IPS DF 6.9 (cell line): Measurements from ENCODE around the gene CBR3.
A peak's percentile ranks its signal among the peaks of the same experiment; 100 is the strongest.

Source experiments
- DNase-seq: peaks from one replicate; pipeline ENCODE4 v3.0.0-alpha.2; 2013; ENCODE audit warnings: low read depth, low spot score
- H3K27ac ChIP-seq: one replicate; pipeline ENCODE4 v1.5.1; 2013; ENCODE audit warnings: low read length, control low read depth
- H3K27me3 ChIP-seq: 2 replicates; pipeline ENCODE4 v1.6.1; 2013; ENCODE audit warnings: mild to moderate bottlenecking, low read length; ENCODE audit not compliant: control insufficient read depth, insufficient read depth
- H3K36me3 ChIP-seq: 2 replicates; pipeline ENCODE4 v1.6.1; 2013; ENCODE audit warnings: low read length; ENCODE audit not compliant: control insufficient read depth, insufficient read depth
- H3K4me1 ChIP-seq: 2 replicates; pipeline ENCODE4 v1.6.1; 2013; ENCODE audit warnings: low read length; ENCODE audit not compliant: control insufficient read depth, insufficient read depth
- H3K4me3 ChIP-seq: 2 replicates; pipeline ENCODE4 v1.5.1; 2013; ENCODE audit warnings: mild to moderate bottlenecking, low read length
- H3K9me3 ChIP-seq: 2 replicates; pipeline ENCODE4 v1.6.1; 2013; ENCODE audit warnings: low read length, inconsistent platforms; ENCODE audit not compliant: control insufficient read depth, insufficient read depth
- WGBS: extraction: QIAGEN DNeasy Blood & Tissue Kit; methylation state at CpG from one replicate; pipeline ENCODE4 v1.1.7; 2013; ENCODE audit warnings: mixed read lengths, missing lambda C conversion rate; ENCODE audit not compliant: insufficient read length, insufficient coverage; 5-methylcytosine and 5-hydroxymethylcytosine counted together

Gene CBR3

GRCh38 chr21:36134803-36135390 lies at the start of gene CBR3:
CBR3 (plus strand) TSS chr21:36135079; CDS start chr21:36135193, 114 bp downstream.
- Histone ChIP-seq H3K27me3 (peaks cover 8% of the 10 kb centered on the region; the same call in 1 of the 2 replicates), H3K27ac (no peak within 1 kb of the TSS), H3K9me3 (no peaks in the 10 kb centered on the region), H3K4me1 (no peaks in the 10 kb centered on the region; the same call in 1 of the 2 replicates), H3K36me3 (no peaks in the 10 kb centered on the region), H3K4me3 (peak within 1 kb of the TSS; percentile 37)
- WGBS, result no CpG with 5 or more reads among the region's 53 CpGs
- DNase-seq, result no peak

GRCh38 chr21:36087362-36088138 lies 47.3 kb upstream of the CBR3 start:
- H3K4me1 ChIP-seq, result peaks cover 2% of the 10 kb centered on the region
- no peak overlapping the region for H3K27ac ChIP-seq
- DNase-seq, result no peak
- whole genome bisulfite sequencing, result no CpG with 5 or more reads among the region's 6 CpGs
- no peaks in the 10 kb centered on the region for H3K9me3 ChIP-seq
- no peaks in the 10 kb centered on the region for H3K36me3 ChIP-seq
- no peaks in the 10 kb centered on the region for H3K27me3 ChIP-seq
- no peak overlapping the region for H3K4me3 ChIP-seq

- no CpG with 5 or more reads among the region's 3 CpGs for whole genome bisulfite sequencing
- no peak for DNase-seq
- H3K9me3 ChIP-seq, result peaks cover 5% of the 10 kb centered on the region
- H3K36me3 ChIP-seq, result no peaks in the 10 kb centered on the region
- peaks cover 2% of the 10 kb centered on the region for H3K4me1 ChIP-seq
- no peaks in the 10 kb centered on the region for H3K27me3 ChIP-seq
- no peak overlapping the region for H3K27ac ChIP-seq
- no peak overlapping the region for H3K4me3 ChIP-seq
Observed at GRCh38 chr21:36089946-36090345, 44.9 kb upstream of the CBR3 start.

GRCh38 chr21:36092681-36093080 lies 42.2 kb upstream of the CBR3 start:
- peaks cover 5% of the 10 kb centered on the region for H3K9me3 ChIP-seq
- H3K27me3 ChIP-seq, result no peaks in the 10 kb centered on the region
- DNase-seq, result no peak
- no peak overlapping the region for H3K27ac ChIP-seq
- H3K36me3 ChIP-seq, result no peaks in the 10 kb centered on the region
- no peak overlapping the region for H3K4me3 ChIP-seq
- H3K4me1 ChIP-seq, result peaks cover 1% of the 10 kb centered on the region; the same call in 1 of the 2 replicates

- Histone ChIP-seq H3K4me3 (no peak overlapping the region), H3K36me3 (no peaks in the 10 kb centered on the region), H3K27me3 (no peaks in the 10 kb centered on the region), H3K4me1 (peaks cover 3% of the 10 kb centered on the region; the same call in 1 of the 2 replicates), H3K27ac (no peak overlapping the region), H3K9me3 (peaks cover 5% of the 10 kb centered on the region)
- DNase-seq, result no peak
- no CpG with 5 or more reads among the region's 1 CpG for WGBS
Observed at GRCh38 chr21:36093512-36093911, 41.4 kb upstream of the CBR3 start.

- peaks cover 5% of the 10 kb centered on the region for H3K9me3 ChIP-seq
- H3K4me1 ChIP-seq, result peaks cover 6% of the 10 kb centered on the region; the same call in 1 of the 2 replicates
- no CpG with 5 or more reads among the region's 1 CpG for WGBS
- no peak overlapping the region for H3K4me3 ChIP-seq
- H3K27me3 ChIP-seq, result no peaks in the 10 kb centered on the region
- DNase-seq, result peak; percentile 66
- H3K27ac ChIP-seq, result peak overlapping the region; percentile 33
- H3K36me3 ChIP-seq, result no peaks in the 10 kb centered on the region
Observed at GRCh38 chr21:36096398-36097290, 38.2 kb upstream of the CBR3 start.

GRCh38 chr21:36097427-36098181 lies 37.3 kb upstream of the CBR3 start:
- DNase-seq, result no peak

GRCh38 chr21:36098182-36098532 lies 36.7 kb upstream of the CBR3 start:
- Histone ChIP-seq H3K9me3 (peaks cover 2% of the 10 kb centered on the region), H3K4me3 (no peak overlapping the region), H3K36me3 (no peaks in the 10 kb centered on the region), H3K27ac (peak overlapping the region; percentile 100), H3K4me1 (peaks cover 6% of the 10 kb centered on the region; the same call in 1 of the 2 replicates), H3K27me3 (no peaks in the 10 kb centered on the region)
- no peak for DNase-seq
- no CpG with 5 or more reads among the region's 2 CpGs for whole genome bisulfite sequencing

More at GRCh38 chr21:36097427-36098181, 37.3 kb upstream of the CBR3 start:
- Histone ChIP-seq H3K4me3 (no peak overlapping the region), H3K36me3 (no peaks in the 10 kb centered on the region), H3K4me1 (peaks cover 6% of the 10 kb centered on the region; the same call in 1 of the 2 replicates), H3K27me3 (no peaks in the 10 kb centered on the region), H3K9me3 (peaks cover 5% of the 10 kb centered on the region), H3K27ac (peak overlapping the region; percentile 100)
- WGBS, result no CpG with 5 or more reads among the region's 8 CpGs

GRCh38 chr21:36099000-36099399 lies 35.9 kb upstream of the CBR3 start:
- H3K27me3 ChIP-seq, result no peaks in the 10 kb centered on the region
- WGBS, result no CpG with 5 or more reads among the region's 3 CpGs
- DNase-seq, result no peak
- no peaks in the 10 kb centered on the region for H3K36me3 ChIP-seq
- H3K9me3 ChIP-seq, result no peaks in the 10 kb centered on the region
- H3K27ac ChIP-seq, result no peak overlapping the region
- H3K4me1 ChIP-seq, result peaks cover 6% of the 10 kb centered on the region; the same call in 1 of the 2 replicates
- H3K4me3 ChIP-seq, result no peak overlapping the region
